Measurements from ENCODE around the gene BAZ2A. TPM values are rescaled to one million over a fixed set of nuclear protein-coding genes. Genes with fewer than 3 reads are reported as not detected.
A peak's percentile ranks its signal among the peaks of the same experiment; 100 is the strongest.

The BAZ2A gene
- 99.4 to 107 TPM (median 105 TPM) in 3 replicates for total RNA-seq

DNA sequence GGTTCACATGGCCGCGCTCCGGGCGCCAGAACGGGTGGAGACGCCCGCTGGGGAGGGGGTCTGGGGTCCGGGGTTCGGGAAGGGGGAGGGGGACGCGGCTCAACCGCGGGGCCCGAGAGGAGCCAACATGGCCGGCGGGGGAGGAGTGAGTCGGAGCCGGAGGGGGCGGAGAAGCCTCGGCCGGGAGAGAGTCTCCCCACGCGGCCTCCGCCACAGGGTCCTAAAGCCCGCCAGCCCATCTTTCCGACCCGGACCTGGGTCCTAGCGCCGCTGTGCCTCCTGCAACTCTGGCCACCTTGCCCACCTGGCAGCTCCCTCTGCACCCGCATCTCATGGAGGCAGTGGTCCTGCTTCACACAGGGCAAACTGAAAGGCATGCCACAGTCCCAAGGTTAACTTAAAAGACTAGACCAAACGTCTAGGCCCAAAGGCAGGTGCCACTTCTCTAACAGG, at the start of gene BAZ2A:
BAZ2A (minus strand) TSS at position 147 of the 453 bp plus-strand sequence. CDS start 12,796 bp downstream, outside the sequence.
- Mint-ChIP-seq H3K4me1 (peaks cover 54% of the 10 kb centered on the region), H3K27me3 (ENCODE audit: low read depth) (no peaks in the 10 kb centered on the region)
- peak; percentile 61 to 78 for DNase-seq (ENCODE audit: low spot score in 2 of 2, unreplicated experiment in 2 of 2)

DNA sequence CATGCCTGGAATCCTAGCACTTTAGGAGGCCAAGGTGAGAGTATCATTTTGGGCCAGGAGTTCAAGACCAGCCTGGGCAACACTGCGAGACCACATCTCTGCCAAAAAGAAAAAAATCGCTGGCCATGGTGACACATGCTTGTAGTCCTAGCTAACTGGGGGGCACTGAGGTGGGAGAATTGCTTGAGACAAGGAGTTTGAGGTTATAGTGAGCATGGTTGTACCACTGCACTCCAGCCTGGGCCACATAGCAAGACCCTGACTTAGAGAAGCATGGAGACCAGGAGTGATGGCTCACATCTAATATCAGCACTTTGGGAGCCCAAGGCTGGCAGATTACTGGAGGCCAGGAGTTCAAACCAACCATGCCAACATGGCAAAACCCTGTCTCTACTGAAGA, 48.7 kb upstream of the BAZ2A start:
- H3K36me3 Mint-ChIP-seq = peaks cover 8% of the 10 kb centered on the region
- H3K27ac Mint-ChIP-seq = peak overlapping the region; percentile 30
- no peak overlapping the region for H3K4me3 Mint-ChIP-seq
- TF ChIP-seq, protein P1, sequence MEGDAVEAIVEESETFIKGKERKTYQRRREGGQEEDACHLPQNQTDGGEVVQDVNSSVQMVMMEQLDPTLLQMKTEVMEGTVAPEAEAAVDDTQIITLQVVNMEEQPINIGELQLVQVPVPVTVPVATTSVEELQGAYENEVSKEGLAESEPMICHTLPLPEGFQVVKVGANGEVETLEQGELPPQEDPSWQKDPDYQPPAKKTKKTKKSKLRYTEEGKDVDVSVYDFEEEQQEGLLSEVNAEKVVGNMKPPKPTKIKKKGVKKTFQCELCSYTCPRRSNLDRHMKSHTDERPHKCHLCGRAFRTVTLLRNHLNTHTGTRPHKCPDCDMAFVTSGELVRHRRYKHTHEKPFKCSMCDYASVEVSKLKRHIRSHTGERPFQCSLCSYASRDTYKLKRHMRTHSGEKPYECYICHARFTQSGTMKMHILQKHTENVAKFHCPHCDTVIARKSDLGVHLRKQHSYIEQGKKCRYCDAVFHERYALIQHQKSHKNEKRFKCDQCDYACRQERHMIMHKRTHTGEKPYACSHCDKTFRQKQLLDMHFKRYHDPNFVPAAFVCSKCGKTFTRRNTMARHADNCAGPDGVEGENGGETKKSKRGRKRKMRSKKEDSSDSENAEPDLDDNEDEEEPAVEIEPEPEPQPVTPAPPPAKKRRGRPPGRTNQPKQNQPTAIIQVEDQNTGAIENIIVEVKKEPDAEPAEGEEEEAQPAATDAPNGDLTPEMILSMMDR (IDR thresholded peaks at IDR 0.05; ENCODE audit: unreplicated experiment) = no peak
- no peak for DNase-seq (ENCODE audit: low spot score in 2 of 2, unreplicated experiment in 2 of 2)
- peaks cover 3% of the 10 kb centered on the region for H3K4me1 Mint-ChIP-seq
- no peaks in the 10 kb centered on the region for H3K27me3 Mint-ChIP-seq (ENCODE audit: low read depth)
- H3K9me3 Mint-ChIP-seq = no peaks in the 10 kb centered on the region

More for the DNA sequence above, at the start of gene BAZ2A:
- Mint-ChIP-seq H3K36me3 (peaks cover 4% of the 10 kb centered on the region), H3K27ac (peak within 1 kb of the TSS; percentile 81), H3K4me3 (peak within 1 kb of the TSS; percentile 97), H3K9me3 (no peaks in the 10 kb centered on the region)
- TF ChIP-seq, protein P1 (IDR thresholded peaks at IDR 0.05; ENCODE audit: unreplicated experiment) = no peak

DNA sequence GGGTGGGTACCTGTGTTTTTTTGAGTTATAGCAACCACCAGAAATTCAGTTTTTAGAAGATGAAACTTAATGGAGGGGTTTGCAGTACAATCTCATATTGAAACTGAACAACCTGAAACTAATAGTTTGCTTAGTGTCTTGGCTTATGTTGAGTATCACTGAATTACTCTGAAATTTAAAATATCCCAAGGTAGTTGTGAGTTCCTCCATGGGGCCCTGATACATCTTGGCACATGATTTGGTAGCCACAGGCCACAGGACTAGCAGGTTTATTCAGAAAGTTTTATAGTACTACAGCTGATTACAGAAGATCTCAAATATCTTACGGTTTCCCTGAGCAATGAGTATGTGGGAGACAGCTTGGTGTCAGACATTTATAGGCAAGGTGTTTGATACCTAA, 47.6 kb upstream of the BAZ2A start:
- no peak for DNase-seq (ENCODE audit: low spot score in 2 of 2, unreplicated experiment in 2 of 2)
- no peaks in the 10 kb centered on the region for H3K27me3 Mint-ChIP-seq (ENCODE audit: low read depth)
- H3K4me3 Mint-ChIP-seq = no peak overlapping the region
- H3K27ac Mint-ChIP-seq = peak overlapping the region; percentile 85
- peaks cover 5% of the 10 kb centered on the region for H3K4me1 Mint-ChIP-seq
- H3K9me3 Mint-ChIP-seq = no peaks in the 10 kb centered on the region
- peaks cover 13% of the 10 kb centered on the region for H3K36me3 Mint-ChIP-seq
- TF ChIP-seq, protein P1 (IDR thresholded peaks at IDR 0.05; ENCODE audit: unreplicated experiment) = no peak

DNA sequence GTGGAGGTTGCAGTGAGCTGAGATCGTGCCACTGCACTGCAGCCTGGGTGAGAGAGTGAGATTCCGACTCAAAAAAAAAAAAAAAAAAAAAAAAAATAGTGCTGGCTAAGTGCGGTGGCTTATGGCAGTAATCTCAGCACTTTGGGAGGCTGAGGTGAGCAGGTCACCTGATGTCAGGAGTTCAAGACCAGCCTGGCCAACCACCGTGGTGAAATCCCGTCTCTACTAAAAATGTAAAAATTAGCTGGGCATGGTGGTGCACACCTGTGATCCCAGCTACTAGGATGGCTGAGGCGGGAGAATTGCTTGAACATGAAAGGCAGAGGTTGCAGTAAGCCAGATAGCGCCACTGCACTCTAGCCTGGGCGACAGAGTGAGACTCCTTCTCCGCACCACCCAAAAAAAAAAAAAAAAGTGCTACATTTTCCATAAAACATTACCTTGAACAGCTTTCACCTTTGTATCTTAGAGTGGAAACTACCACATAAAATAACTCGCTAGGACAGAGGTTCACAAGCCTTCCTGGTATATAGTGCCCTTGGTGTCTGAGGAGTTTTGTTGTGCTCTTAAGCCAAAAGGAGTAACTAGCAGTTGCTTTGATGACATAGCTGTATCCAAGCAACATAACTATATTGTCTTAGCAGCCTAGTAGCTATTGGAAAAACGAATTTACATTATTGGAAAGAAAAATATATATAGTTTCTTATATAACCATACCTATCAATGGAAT, 46.9 kb upstream of the BAZ2A start:
- Mint-ChIP-seq H3K4me1 (peaks cover 4% of the 10 kb centered on the region), H3K36me3 (peaks cover 14% of the 10 kb centered on the region), H3K4me3 (no peak overlapping the region), H3K27me3 (ENCODE audit: low read depth) (no peaks in the 10 kb centered on the region), H3K27ac (no peak overlapping the region), H3K9me3 (no peaks in the 10 kb centered on the region)
- TF ChIP-seq, protein P1 (IDR thresholded peaks at IDR 0.05; ENCODE audit: unreplicated experiment) = no peak
- DNase-seq (ENCODE audit: low spot score in 2 of 2, unreplicated experiment in 2 of 2) = no peak

DNA sequence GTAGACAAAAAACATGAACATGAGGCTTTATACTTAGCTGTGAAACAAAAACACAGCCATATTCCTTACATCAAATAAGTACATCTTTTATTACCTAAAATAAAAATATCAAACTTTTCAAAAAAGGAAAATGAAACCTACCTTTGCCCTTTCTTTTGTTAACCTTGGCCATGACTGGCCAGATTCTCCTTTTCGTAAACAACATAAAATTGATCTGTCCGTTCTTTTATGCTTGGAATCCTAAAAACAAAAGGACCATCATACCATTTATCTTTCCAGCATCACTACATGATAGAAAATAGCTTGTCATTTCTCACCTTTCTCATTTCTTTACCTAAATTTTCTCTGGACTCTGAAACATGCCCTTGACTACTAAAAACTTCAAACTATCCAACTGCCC, 41.5 kb upstream of the BAZ2A start:
- no peak overlapping the region for H3K4me3 Mint-ChIP-seq
- no peak overlapping the region for H3K27ac Mint-ChIP-seq
- TF ChIP-seq, protein P1 (IDR thresholded peaks at IDR 0.05; ENCODE audit: unreplicated experiment) = no peak
- no peak for DNase-seq (ENCODE audit: low spot score in 2 of 2, unreplicated experiment in 2 of 2)
- H3K9me3 Mint-ChIP-seq = no peaks in the 10 kb centered on the region
- peaks cover 3% of the 10 kb centered on the region for H3K4me1 Mint-ChIP-seq
- no peaks in the 10 kb centered on the region for H3K27me3 Mint-ChIP-seq (ENCODE audit: low read depth)
- H3K36me3 Mint-ChIP-seq = peaks cover 32% of the 10 kb centered on the region
